ENCODE results near the gene ARID1A. TPM values are rescaled to one million over a fixed set of nuclear protein-coding genes. Genes with fewer than 3 reads are reported as not detected.

The ARID1A gene
- total and polyA plus RNA-seq, 9 of the 15 experiments (the other 6 are each of a cell fraction or from before 2014, with no cell fraction given), result 8.3 to 88.3 (median 22.5) TPM

DNA sequence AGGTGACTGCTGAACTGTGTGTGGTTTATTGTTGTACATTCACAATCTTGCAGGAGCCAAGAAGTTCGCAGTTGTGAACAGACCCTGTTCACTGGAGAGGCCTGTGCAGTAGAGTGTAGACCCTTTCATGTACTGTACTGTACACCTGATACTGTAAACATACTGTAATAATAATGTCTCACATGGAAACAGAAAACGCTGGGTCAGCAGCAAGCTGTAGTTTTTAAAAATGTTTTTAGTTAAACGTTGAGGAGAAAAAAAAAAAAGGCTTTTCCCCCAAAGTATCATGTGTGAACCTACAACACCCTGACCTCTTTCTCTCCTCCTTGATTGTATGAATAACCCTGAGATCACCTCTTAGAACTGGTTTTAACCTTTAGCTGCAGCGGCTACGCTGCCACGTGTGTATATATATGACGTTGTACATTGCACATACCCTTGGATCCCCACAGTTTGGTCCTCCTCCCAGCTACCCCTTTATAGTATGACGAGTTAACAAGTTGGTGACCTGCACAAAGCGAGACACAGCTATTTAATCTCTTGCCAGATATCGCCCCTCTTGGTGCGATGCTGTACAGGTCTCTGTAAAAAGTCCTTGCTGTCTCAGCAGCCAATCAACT lies 85.5 kb downstream of the ARID1A start:
- ATAC-seq (no peak), DNase-seq (ENCODE audit: extremely low read depth in 1 of 4, low spot score in 3 of 4) (no peak), FAIRE-seq (no peak)
- Histone ChIP-seq H3K27ac (ENCODE audit: extremely low read depth, low read depth, low read length) (peak overlapping the region; percentile 11; the same call in 1 of the 3 replicates), H3K4me2 (ENCODE audit: insufficient read depth, low read length) (no peak overlapping the region), H4K20me1 (replicated peaks; ENCODE audit: control insufficient read depth, insufficient read depth, low read length) (peaks cover 17% of the 10 kb centered on the region; the same call in 1 of the 2 replicates), H3K79me2 (ENCODE audit: control insufficient read depth, insufficient read depth, low read length) (peaks cover 67% of the 10 kb centered on the region), H2AFZ (ENCODE audit: low read depth, low read length) (no peak overlapping the region), H3K36me3 (ENCODE audit: control insufficient read depth, insufficient read depth, low read length) (peaks cover 76% of the 10 kb centered on the region), H3K4me3 (no peak overlapping the region), H3K9me3 (replicated peaks; ENCODE audit: control insufficient read depth, insufficient read depth, low read depth, low read length) (no peaks in the 10 kb centered on the region), H3K9ac (ENCODE audit: insufficient read depth in 1 of 2, low read depth in 2 of 2, low read length in 2 of 2) (no peak overlapping the region), H3K4me1 (replicated peaks in 1 of 2; ENCODE audit: control insufficient read depth in 2 of 2, insufficient read depth in 2 of 2, low read length in 2 of 2) (peaks cover 50 to 68% of the 10 kb centered on the region in 2 experiments), H3K9me1 (ENCODE audit: control insufficient read depth, insufficient read depth, low read length) (peaks cover 9% of the 10 kb centered on the region), H3K27me3 (ENCODE audit: control insufficient read depth in 2 of 2, insufficient read depth in 2 of 2, low read length in 2 of 2) (no peaks in the 10 kb centered on the region)
- in situ Hi-C loops (cut with MboI), result no loop called here
- ChIA-PET CTCF (ENCODE audit: low intra/inter-chr PET ratio) (interaction anchor here (0.7 kb wide), 1 partner anchor 322 kb away, joined by 4 read pairs; no protein-coding TSS in a partner anchor), POLR2A (interaction anchor here (0.6 to 8.3 kb wide), 6 partner anchors 9 to 553 kb away, joined by 3 to 99 read pairs (median 4); no protein-coding TSS in a partner anchor)
- intact Hi-C loops (cut with micrococcal nuclease), result no loop called here
- BruUV-seq (replicated peaks), result TSS peak; percentile 24
- WGBS (ENCODE audit: insufficient coverage, low coverage, missing lambda C conversion rate), result 83% methylated on average over 11 of the region's 11 CpGs
- no peak for TF ChIP-seq NFXL1 (CRISPR knock-in tag; IDR thresholded peaks at IDR 0.05)
- TF ChIP-seq ZNF316 (IDR thresholded peaks at IDR 0.05), result peak; percentile 83
- TF ChIP-seq ZNF584 (CRISPR knock-in tag; IDR thresholded peaks at IDR 0.05; ENCODE audit: low read depth), result no peak
- TF ChIP-seq, protein P1, sequence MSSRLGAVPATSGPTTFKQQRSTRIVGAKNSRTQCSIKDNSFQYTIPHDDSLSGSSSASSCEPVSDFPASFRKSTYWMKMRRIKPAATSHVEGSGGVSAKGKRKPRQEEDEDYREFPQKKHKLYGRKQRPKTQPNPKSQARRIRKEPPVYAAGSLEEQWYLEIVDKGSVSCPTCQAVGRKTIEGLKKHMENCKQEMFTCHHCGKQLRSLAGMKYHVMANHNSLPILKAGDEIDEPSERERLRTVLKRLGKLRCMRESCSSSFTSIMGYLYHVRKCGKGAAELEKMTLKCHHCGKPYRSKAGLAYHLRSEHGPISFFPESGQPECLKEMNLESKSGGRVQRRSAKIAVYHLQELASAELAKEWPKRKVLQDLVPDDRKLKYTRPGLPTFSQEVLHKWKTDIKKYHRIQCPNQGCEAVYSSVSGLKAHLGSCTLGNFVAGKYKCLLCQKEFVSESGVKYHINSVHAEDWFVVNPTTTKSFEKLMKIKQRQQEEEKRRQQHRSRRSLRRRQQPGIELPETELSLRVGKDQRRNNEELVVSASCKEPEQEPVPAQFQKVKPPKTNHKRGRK (tag; IDR thresholded peaks at IDR 0.05), result no peak
- no peak for TF ChIP-seq ZNF79 (CRISPR knock-in tag; IDR thresholded peaks at IDR 0.05; ENCODE audit: low read depth)
- no peak for TF ChIP-seq TSC22D4 (tag; IDR thresholded peaks at IDR 0.05)
- TF ChIP-seq HDAC2 (IDR thresholded peaks at IDR 0.05), result no peak
- no peak for TF ChIP-seq HDAC8 (tag; IDR thresholded peaks at IDR 0.05)
- TF ChIP-seq TCF7 (IDR thresholded peaks at IDR 0.05; ENCODE audit: borderline replicate concordance), result no peak
- TF ChIP-seq XRCC5 (IDR thresholded peaks at IDR 0.05; ENCODE audit: low read depth, low read length), result no peak
- TF ChIP-seq ZSCAN29 (IDR thresholded peaks at IDR 0.05), result no peak
- TF ChIP-seq NR1H2 (CRISPR knock-in tag; IDR thresholded peaks at IDR 0.05), result no peak
- TF ChIP-seq, protein P2, sequence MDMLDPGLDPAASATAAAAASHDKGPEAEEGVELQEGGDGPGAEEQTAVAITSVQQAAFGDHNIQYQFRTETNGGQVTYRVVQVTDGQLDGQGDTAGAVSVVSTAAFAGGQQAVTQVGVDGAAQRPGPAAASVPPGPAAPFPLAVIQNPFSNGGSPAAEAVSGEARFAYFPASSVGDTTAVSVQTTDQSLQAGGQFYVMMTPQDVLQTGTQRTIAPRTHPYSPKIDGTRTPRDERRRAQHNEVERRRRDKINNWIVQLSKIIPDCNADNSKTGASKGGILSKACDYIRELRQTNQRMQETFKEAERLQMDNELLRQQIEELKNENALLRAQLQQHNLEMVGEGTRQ (CRISPR knock-in tag; IDR thresholded peaks at IDR 0.05), result no peak
- TF ChIP-seq FOXJ2 (tag; IDR thresholded peaks at IDR 0.05), result no peak
- TF ChIP-seq MAFG (tag; conservative IDR thresholded peaks at IDR 0.05), result peak; percentile 64; the same call in 1 of the 2 replicates
- peak; percentile 11; the same call in 1 of the 2 replicates for TF ChIP-seq POLR2AphosphoS5 (IDR thresholded peaks at IDR 0.05; ENCODE audit: control insufficient read depth, insufficient read depth, low read depth, low read length)
- TF ChIP-seq RBM22 (IDR thresholded peaks at IDR 0.05; ENCODE audit: low read depth, low read length, poor library complexity, severe bottlenecking), result peak; percentile 23
- no peak for TF ChIP-seq KAT8 (IDR thresholded peaks at IDR 0.05; ENCODE audit: low read depth)
- TF ChIP-seq KDM4B (IDR thresholded peaks at IDR 0.05; ENCODE audit: borderline replicate concordance in 2 of 2, low read depth in 1 of 2), result no peak
- TF ChIP-seq ZNF41 (CRISPR knock-in tag; conservative IDR thresholded peaks at IDR 0.05), result no peak
- TF ChIP-seq, protein P3, sequence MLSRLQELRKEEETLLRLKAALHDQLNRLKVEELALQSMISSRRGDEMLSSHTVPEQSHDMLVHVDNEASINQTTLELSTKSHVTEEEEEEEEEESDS (CRISPR knock-in tag; IDR thresholded peaks at IDR 0.05), result no peak
- no peak for TF ChIP-seq SMAD4 (CRISPR knock-in tag; conservative IDR thresholded peaks at IDR 0.05)
- no peak for TF ChIP-seq ZNF124 (CRISPR knock-in tag; IDR thresholded peaks at IDR 0.05)

All from K562 (cell line).